ENCODE results near the gene STK39. TPM values are rescaled to one million over a fixed set of nuclear protein-coding genes. Genes with fewer than 3 reads are reported as not detected.
A peak's percentile ranks its signal among the peaks of the same experiment; 100 is the strongest.

The STK39 gene
- total and polyA plus RNA-seq, 9 of the 15 experiments (the other 6 are each of a cell fraction or from before 2014, with no cell fraction given), result 0.19 to 0.76 (median 0.51) TPM

GRCh38 chr2:167941604-167942003, 305.8 kb downstream of the STK39 start:
- ChIA-PET POLR2A (interaction anchor here (0.5 to 8.2 kb wide), 36 partner anchors 7 to 1703 kb away, joined by 3 to 94 read pairs (median 4); no protein-coding TSS in a partner anchor), CTCF (ENCODE audit: low intra/inter-chr PET ratio) (no interaction called here)
- Histone ChIP-seq H3K27me3 (ENCODE audit: control insufficient read depth in 2 of 2, insufficient read depth in 2 of 2, low read length in 2 of 2) (no peaks in the 10 kb centered on the region), H3K27ac (ENCODE audit: extremely low read depth, low read depth, low read length) (peak overlapping the region; percentile 91), H3K79me2 (ENCODE audit: control insufficient read depth, insufficient read depth, low read length) (peaks cover 62% of the 10 kb centered on the region), H3K4me2 (ENCODE audit: insufficient read depth, low read length) (peak overlapping the region; percentile 97), H3K9ac (ENCODE audit: insufficient read depth in 1 of 2, low read depth in 2 of 2, low read length in 2 of 2) (peak overlapping the region; percentile 92 to 97), H3K9me1 (ENCODE audit: control insufficient read depth, insufficient read depth, low read length) (no peaks in the 10 kb centered on the region), H2AFZ (ENCODE audit: low read depth, low read length) (peak overlapping the region; percentile 84), H3K4me3 (peak overlapping the region; percentile 67), H4K20me1 (replicated peaks; ENCODE audit: control insufficient read depth, insufficient read depth, low read length) (peaks cover 22% of the 10 kb centered on the region), H3K4me1 (replicated peaks in 1 of 2; ENCODE audit: control insufficient read depth in 2 of 2, insufficient read depth in 2 of 2, low read length in 2 of 2) (peaks cover 3 to 47% of the 10 kb centered on the region in 2 experiments; a peak in 3 of 5 replicates), H3K36me3 (ENCODE audit: control insufficient read depth, insufficient read depth, low read length) (peaks cover 40% of the 10 kb centered on the region), H3K9me3 (replicated peaks; ENCODE audit: control insufficient read depth, insufficient read depth, low read depth, low read length) (no peaks in the 10 kb centered on the region)
- FAIRE-seq (no peak), DNase-seq (ENCODE audit: extremely low read depth in 1 of 4, low spot score in 3 of 4) (peak in 2 of 4 experiments; percentile 20 to 54), ATAC-seq (peak; percentile 39)
- intact Hi-C loops (cut with micrococcal nuclease) (loop anchor here (1.0 to 10.0 kb wide), 3 partner anchors 23 to 1567 kb away; partner anchors contain the start of genes NOSTRIN and SCN9A), in situ Hi-C loops (cut with MboI) (loop anchor here (25.0 kb wide), 1 partner anchor 971 kb away; the partner anchor contains the start of gene G6PC2)
- under 1% methylated on average over 9 of the region's 9 CpGs for WGBS (ENCODE audit: insufficient coverage, low coverage, missing lambda C conversion rate)
- BruUV-seq (replicated peaks), result TSS peak; percentile 89
- TF ChIP-seq RBM17 (IDR thresholded peaks at IDR 0.05; ENCODE audit: borderline replicate concordance, low read depth, low read length), result no peak
- 0 out of 4 replicates have a peak, but pooled peaks of 1 of the 2 experiments have one; percentile 5 for TF ChIP-seq RAD21 (CRISPR knock-in tag; conservative IDR thresholded peaks at IDR 0.05 in 1 of 2, IDR thresholded peaks at IDR 0.05 in 1 of 2)
- peak in 1 of 2 experiments; percentile 37; a peak in 1 of 4 replicates for TF ChIP-seq MLX (CRISPR knock-in tag; conservative IDR thresholded peaks at IDR 0.05)
- TF ChIP-seq ZNF121 (CRISPR knock-in tag; conservative IDR thresholded peaks at IDR 0.05), result no peak
- TF ChIP-seq POLR2AphosphoS2 (IDR thresholded peaks at IDR 0.05; ENCODE audit: low read length), result no peak
- TF ChIP-seq EGR1 (conservative IDR thresholded peaks at IDR 0.05), result no peak
- TF ChIP-seq KLF1 (tag; IDR thresholded peaks at IDR 0.05), result no peak
- TF ChIP-seq HBP1 (CRISPR knock-in tag; IDR thresholded peaks at IDR 0.05), result peak; percentile 40; the same call in 1 of the 2 replicates
- peak; percentile 57; the same call in 1 of the 2 replicates for TF ChIP-seq ZKSCAN8 (CRISPR knock-in tag; IDR thresholded peaks at IDR 0.05)
- no peak for TF ChIP-seq ETV5 (CRISPR knock-in tag; IDR thresholded peaks at IDR 0.05; ENCODE audit: low read depth)
- no peak for TF ChIP-seq MTA1 (IDR thresholded peaks at IDR 0.05; ENCODE audit: borderline replicate concordance)
- no peak for TF ChIP-seq SMAD1 (IDR thresholded peaks at IDR 0.05; ENCODE audit: low read depth, low read length, partially characterized antibody)
- TF ChIP-seq FIP1L1 (IDR thresholded peaks at IDR 0.05; ENCODE audit: low read depth, low read length, poor library complexity, severe bottlenecking), result no peak
- TF ChIP-seq YBX1 (IDR thresholded peaks at IDR 0.05), result no peak
- no peak for TF ChIP-seq BRF1 (IDR thresholded peaks at IDR 0.05; ENCODE audit: borderline replicate concordance, extremely low read depth, insufficient read length)
- no peak for TF ChIP-seq FOXP1 (CRISPR knock-in tag; IDR thresholded peaks at IDR 0.05)
- TF ChIP-seq, protein P1, sequence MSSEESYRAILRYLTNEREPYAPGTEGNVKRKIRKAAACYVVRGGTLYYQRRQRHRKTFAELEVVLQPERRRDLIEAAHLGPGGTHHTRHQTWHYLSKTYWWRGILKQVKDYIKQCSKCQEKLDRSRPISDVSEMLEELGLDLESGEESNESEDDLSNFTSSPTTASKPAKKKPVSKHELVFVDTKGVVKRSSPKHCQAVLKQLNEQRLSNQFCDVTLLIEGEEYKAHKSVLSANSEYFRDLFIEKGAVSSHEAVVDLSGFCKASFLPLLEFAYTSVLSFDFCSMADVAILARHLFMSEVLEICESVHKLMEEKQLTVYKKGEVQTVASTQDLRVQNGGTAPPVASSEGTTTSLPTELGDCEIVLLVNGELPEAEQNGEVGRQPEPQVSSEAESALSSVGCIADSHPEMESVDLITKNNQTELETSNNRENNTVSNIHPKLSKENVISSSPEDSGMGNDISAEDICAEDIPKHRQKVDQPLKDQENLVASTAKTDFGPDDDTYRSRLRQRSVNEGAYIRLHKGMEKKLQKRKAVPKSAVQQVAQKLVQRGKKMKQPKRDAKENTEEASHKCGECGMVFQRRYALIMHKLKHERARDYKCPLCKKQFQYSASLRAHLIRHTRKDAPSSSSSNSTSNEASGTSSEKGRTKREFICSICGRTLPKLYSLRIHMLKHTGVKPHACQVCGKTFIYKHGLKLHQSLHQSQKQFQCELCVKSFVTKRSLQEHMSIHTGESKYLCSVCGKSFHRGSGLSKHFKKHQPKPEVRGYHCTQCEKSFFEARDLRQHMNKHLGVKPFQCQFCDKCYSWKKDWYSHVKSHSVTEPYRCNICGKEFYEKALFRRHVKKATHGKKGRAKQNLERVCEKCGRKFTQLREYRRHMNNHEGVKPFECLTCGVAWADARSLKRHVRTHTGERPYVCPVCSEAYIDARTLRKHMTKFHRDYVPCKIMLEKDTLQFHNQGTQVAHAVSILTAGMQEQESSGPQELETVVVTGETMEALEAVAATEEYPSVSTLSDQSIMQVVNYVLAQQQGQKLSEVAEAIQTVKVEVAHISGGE (CRISPR knock-in tag; IDR thresholded peaks at IDR 0.05), result no peak

Data from K562 (cell line).